ENCODE measurements around the gene PIK3C2B.

GRCh38 chr1:204480515-204480914 is 14.1 kb downstream of the PIK3C2B start:
- TF ChIP-seq CTCF (IDR thresholded peaks at IDR 0.05; ENCODE audit: low read depth, low read length, missing input control) (no peak), MAX (IDR thresholded peaks at IDR 0.05) (no peak), RAD21 (IDR thresholded peaks at IDR 0.05) (no peak), TAF1 (conservative IDR thresholded peaks at IDR 0.05) (no peak), ATF3 (IDR thresholded peaks at IDR 0.05) (no peak), SP1 (IDR thresholded peaks at IDR 0.05) (no peak), YY1 (IDR thresholded peaks at IDR 0.05) (no peak), EGR1 (IDR thresholded peaks at IDR 0.05; ENCODE audit: low read depth in 2 of 2) (no peak), RXRA (IDR thresholded peaks at IDR 0.05) (no peak), GABPA (IDR thresholded peaks at IDR 0.05 in 1 of 2, conservative IDR thresholded peaks at IDR 0.05 in 1 of 2) (no peak), REST (IDR thresholded peaks at IDR 0.05) (no peak)
